ENCODE data around the gene MLH1.
"Not testable (repeated sequence)": the region's sequence is repeated elsewhere in the genome, so short reads cannot be mapped to it uniquely, and the experiment has no call there.

Gene MLH1

DNA sequence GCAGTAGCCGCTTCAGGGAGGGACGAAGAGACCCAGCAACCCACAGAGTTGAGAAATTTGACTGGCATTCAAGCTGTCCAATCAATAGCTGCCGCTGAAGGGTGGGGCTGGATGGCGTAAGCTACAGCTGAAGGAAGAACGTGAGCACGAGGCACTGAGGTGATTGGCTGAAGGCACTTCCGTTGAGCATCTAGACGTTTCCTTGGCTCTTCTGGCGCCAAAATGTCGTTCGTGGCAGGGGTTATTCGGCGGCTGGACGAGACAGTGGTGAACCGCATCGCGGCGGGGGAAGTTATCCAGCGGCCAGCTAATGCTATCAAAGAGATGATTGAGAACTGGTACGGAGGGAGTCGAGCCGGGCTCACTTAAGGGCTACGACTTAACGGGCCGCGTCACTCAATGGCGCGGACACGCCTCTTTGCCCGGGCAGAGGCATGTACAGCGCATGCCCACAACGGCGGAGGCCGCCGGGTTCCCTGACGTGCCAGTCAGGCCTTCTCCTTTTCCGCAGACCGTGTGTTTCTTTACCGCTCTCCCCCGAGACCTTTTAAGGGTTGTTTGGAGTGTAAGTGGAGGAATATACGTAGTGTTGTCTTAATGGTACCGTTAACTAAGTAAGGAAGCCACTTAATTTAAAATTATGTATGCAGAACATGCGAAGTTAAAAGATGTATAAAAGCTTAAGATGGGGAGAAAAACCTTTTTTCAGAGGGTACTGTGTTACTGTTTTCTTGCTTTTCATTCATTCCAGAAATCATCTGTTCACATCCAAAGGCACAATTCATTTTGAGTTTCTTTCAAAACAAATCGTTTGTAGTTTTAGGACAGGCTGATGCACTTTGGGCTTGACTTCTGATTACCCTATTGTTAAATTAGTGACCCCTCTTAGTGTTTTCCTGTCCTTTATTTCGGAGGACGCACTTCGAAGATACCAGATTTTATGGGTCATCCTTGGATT, at the start of gene MLH1:
TSS of gene MLH1 (plus strand) at position 193 of the 958 bp plus-strand sequence. CDS start at position 223, 30 bp downstream.
- H3K4me1 ChIP-seq (ENCODE audit: insufficient read depth, low read length), result peaks cover 37% of the 10 kb centered on the region
- H3K36me3 ChIP-seq (ENCODE audit: insufficient read depth, low read length), result peaks cover 26% of the 10 kb centered on the region
- peak within 1 kb of the TSS; percentile 88 for H3K9ac ChIP-seq (ENCODE audit: low read length)
- no peaks in the 10 kb centered on the region for H3K27me3 ChIP-seq (ENCODE audit: control insufficient read depth in 1 of 2, insufficient read depth in 2 of 2, low read length in 2 of 2)
- H3K27ac ChIP-seq (ENCODE audit: low read depth, low read length), result peak within 1 kb of the TSS; percentile 92
- H3K4me3 ChIP-seq (ENCODE audit: low read depth in 1 of 2, low read length in 2 of 2), result peak within 1 kb of the TSS; percentile 64 to 89
- no peaks in the 10 kb centered on the region for H3K9me3 ChIP-seq (ENCODE audit: low read length)

- H3K27ac ChIP-seq (ENCODE audit: low read depth, low read length), result peak overlapping the region; percentile 73
Observed at GRCh38 chr3:36943601-36944000, 49.7 kb upstream of the MLH1 start.

GRCh38 chr3:36944012-36944640, 49.2 kb upstream of the MLH1 start:
- Histone ChIP-seq H3K9me3 (ENCODE audit: low read length) (no peaks in the 10 kb centered on the region), H3K9ac (ENCODE audit: low read length) (peak overlapping the region; percentile 21), H3K4me3 (ENCODE audit: low read depth in 1 of 2, low read length in 2 of 2) (peak overlapping the region; percentile 88 to 94), H3K27ac (ENCODE audit: low read depth, low read length) (peak overlapping the region; percentile 73), H3K4me1 (ENCODE audit: insufficient read depth, low read length) (peaks cover 5% of the 10 kb centered on the region), H3K27me3 (ENCODE audit: control insufficient read depth in 1 of 2, insufficient read depth in 2 of 2, low read length in 2 of 2) (no peaks in the 10 kb centered on the region), H3K36me3 (ENCODE audit: insufficient read depth, low read length) (no peaks in the 10 kb centered on the region)

More at GRCh38 chr3:36943601-36944000, 49.7 kb upstream of the MLH1 start:
- Histone ChIP-seq H3K9ac (ENCODE audit: low read length) (peak overlapping the region; percentile 21), H3K27me3 (ENCODE audit: control insufficient read depth in 1 of 2, insufficient read depth in 2 of 2, low read length in 2 of 2) (no peaks in the 10 kb centered on the region), H3K9me3 (ENCODE audit: low read length) (no peaks in the 10 kb centered on the region), H3K36me3 (ENCODE audit: insufficient read depth, low read length) (no peaks in the 10 kb centered on the region), H3K4me3 (ENCODE audit: low read depth in 1 of 2, low read length in 2 of 2) (peak overlapping the region; percentile 88 to 94), H3K4me1 (ENCODE audit: insufficient read depth, low read length) (peaks cover 5% of the 10 kb centered on the region)

GRCh38 chr3:36944641-36945270, 48.6 kb upstream of the MLH1 start, which contains the start of gene TRANK1:
Gene TRANK1 (minus strand): TSS chr3:36945054. CDS start chr3:36944809, 245 bp downstream.
- Histone ChIP-seq H3K9me3 (ENCODE audit: low read length) (no peaks in the 10 kb centered on the region), H3K4me3 (ENCODE audit: low read depth in 1 of 2, low read length in 2 of 2) (peak within 1 kb of the TSS; percentile 88 to 94), H3K9ac (ENCODE audit: low read length) (peak within 1 kb of the TSS; percentile 21), H3K27me3 (ENCODE audit: control insufficient read depth in 1 of 2, insufficient read depth in 2 of 2, low read length in 2 of 2) (no peaks in the 10 kb centered on the region), H3K36me3 (ENCODE audit: insufficient read depth, low read length) (no peaks in the 10 kb centered on the region), H3K4me1 (ENCODE audit: insufficient read depth, low read length) (peaks cover 5% of the 10 kb centered on the region), H3K27ac (ENCODE audit: low read depth, low read length) (peak within 1 kb of the TSS; percentile 73)

- Histone ChIP-seq H3K27ac (ENCODE audit: low read depth, low read length) (no peak overlapping the region), H3K4me1 (ENCODE audit: insufficient read depth, low read length) (peaks cover 5% of the 10 kb centered on the region), H3K27me3 (ENCODE audit: control insufficient read depth in 1 of 2, insufficient read depth in 2 of 2, low read length in 2 of 2) (no peaks in the 10 kb centered on the region), H3K4me3 (ENCODE audit: low read depth in 1 of 2, low read length in 2 of 2) (peak overlapping the region; percentile 88 to 94), H3K36me3 (ENCODE audit: insufficient read depth, low read length) (no peaks in the 10 kb centered on the region), H3K9me3 (ENCODE audit: low read length) (no peaks in the 10 kb centered on the region), H3K9ac (ENCODE audit: low read length) (no peak overlapping the region)
Observed at GRCh38 chr3:36945333-36945980, 47.9 kb upstream of the MLH1 start.

DNA sequence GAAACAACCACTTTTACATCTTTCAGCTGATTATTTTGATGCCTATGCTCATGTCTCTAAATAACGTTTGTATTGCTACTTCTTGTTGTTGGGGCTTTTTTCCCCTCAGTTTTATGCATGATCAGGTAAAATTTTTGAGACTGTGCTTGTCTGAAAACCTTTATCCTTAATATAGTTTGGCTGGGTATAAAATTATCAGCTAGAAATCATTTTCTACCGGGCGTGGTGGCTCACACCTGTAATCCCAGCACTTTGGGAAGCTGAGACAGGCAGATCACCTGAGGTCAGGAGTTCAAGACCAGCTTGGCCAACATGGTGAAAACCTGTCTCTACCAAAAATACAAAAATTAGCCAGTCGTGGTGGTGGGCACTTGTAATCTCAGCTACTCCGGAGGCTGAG, 45.5 kb upstream of the MLH1 start:
- H3K27ac ChIP-seq (ENCODE audit: low read depth, low read length); H3K4me3 ChIP-seq (ENCODE audit: low read depth in 1 of 2, low read length in 2 of 2); H3K36me3 ChIP-seq (ENCODE audit: insufficient read depth, low read length); H3K27me3 ChIP-seq (ENCODE audit: control insufficient read depth in 1 of 2, insufficient read depth in 2 of 2, low read length in 2 of 2); H3K9ac ChIP-seq (ENCODE audit: low read length); H3K4me1 ChIP-seq (ENCODE audit: insufficient read depth, low read length); H3K9me3 ChIP-seq (ENCODE audit: low read length): not testable (repeated sequence)

GRCh38 chr3:36954452-36955134, 38.7 kb upstream of the MLH1 start:
- Histone ChIP-seq H3K36me3 (ENCODE audit: insufficient read depth, low read length) (no peaks in the 10 kb centered on the region), H3K27ac (ENCODE audit: low read depth, low read length) (no peak overlapping the region), H3K9ac (ENCODE audit: low read length) (no peak overlapping the region), H3K4me3 (ENCODE audit: low read depth in 1 of 2, low read length in 2 of 2) (no peak overlapping the region), H3K9me3 (ENCODE audit: low read length) (no peaks in the 10 kb centered on the region), H3K27me3 (ENCODE audit: control insufficient read depth in 1 of 2, insufficient read depth in 2 of 2, low read length in 2 of 2) (no peaks in the 10 kb centered on the region), H3K4me1 (ENCODE audit: insufficient read depth, low read length) (no peaks in the 10 kb centered on the region)

DNA sequence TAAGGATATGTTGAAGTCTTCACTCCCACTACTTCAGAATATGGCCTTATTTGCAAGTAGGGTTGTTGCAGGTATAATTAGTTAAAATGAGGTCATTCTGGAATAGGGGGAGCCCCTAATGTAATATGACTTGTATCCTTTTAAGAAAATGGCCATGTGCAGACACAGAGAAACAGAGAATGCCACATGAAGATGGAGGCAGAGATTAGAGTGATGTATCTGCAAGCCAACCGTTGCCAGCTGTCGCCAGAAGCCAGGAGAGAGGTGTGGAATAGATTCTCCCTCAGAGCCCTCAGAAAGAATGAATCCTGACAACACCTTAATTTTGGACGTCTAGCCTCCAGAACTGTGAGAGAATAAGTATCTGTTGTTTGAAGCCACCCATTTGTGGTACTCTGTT, 37.2 kb upstream of the MLH1 start:
- Histone ChIP-seq H3K9ac (ENCODE audit: low read length) (no peak overlapping the region), H3K27ac (ENCODE audit: low read depth, low read length) (no peak overlapping the region), H3K4me3 (ENCODE audit: low read depth in 1 of 2, low read length in 2 of 2) (no peak overlapping the region), H3K27me3 (ENCODE audit: control insufficient read depth in 1 of 2, insufficient read depth in 2 of 2, low read length in 2 of 2) (no peaks in the 10 kb centered on the region), H3K4me1 (ENCODE audit: insufficient read depth, low read length) (no peaks in the 10 kb centered on the region), H3K9me3 (ENCODE audit: low read length) (no peaks in the 10 kb centered on the region), H3K36me3 (ENCODE audit: insufficient read depth, low read length) (no peaks in the 10 kb centered on the region)

DNA sequence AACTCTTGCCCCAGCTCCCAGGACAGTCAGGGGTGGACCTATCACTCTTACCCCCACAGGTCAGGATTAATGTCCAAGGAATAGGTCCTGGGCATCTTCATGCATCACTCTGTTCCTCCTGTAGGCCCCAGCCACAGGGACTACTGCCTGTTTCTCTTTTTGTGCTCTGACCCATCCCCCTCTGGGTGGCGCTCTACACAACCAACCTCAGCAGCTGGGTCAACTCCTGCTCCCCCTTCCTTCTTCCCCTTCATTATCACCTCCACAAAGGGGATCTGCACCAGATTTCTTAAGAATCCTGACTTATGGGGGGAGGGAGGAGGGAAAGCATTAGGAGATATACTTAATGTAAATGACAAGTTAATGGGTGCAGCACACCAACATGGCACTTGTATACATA, 36.3 kb upstream of the MLH1 start:
- H3K4me3 ChIP-seq (ENCODE audit: low read depth in 1 of 2, low read length in 2 of 2), result no peak overlapping the region
- no peaks in the 10 kb centered on the region for H3K9me3 ChIP-seq (ENCODE audit: low read length)
- no peak overlapping the region for H3K27ac ChIP-seq (ENCODE audit: low read depth, low read length)
- no peaks in the 10 kb centered on the region for H3K36me3 ChIP-seq (ENCODE audit: insufficient read depth, low read length)
- H3K9ac ChIP-seq (ENCODE audit: low read length), result no peak overlapping the region
- H3K27me3 ChIP-seq (ENCODE audit: control insufficient read depth in 1 of 2, insufficient read depth in 2 of 2, low read length in 2 of 2), result no peaks in the 10 kb centered on the region
- no peaks in the 10 kb centered on the region for H3K4me1 ChIP-seq (ENCODE audit: insufficient read depth, low read length)

- no peaks in the 10 kb centered on the region for H3K27me3 ChIP-seq (ENCODE audit: control insufficient read depth in 1 of 2, insufficient read depth in 2 of 2, low read length in 2 of 2)
- no peaks in the 10 kb centered on the region for H3K9me3 ChIP-seq (ENCODE audit: low read length)
- no peak overlapping the region for H3K27ac ChIP-seq (ENCODE audit: low read depth, low read length)
- no peaks in the 10 kb centered on the region for H3K4me1 ChIP-seq (ENCODE audit: insufficient read depth, low read length)
- no peak overlapping the region for H3K9ac ChIP-seq (ENCODE audit: low read length)
- no peaks in the 10 kb centered on the region for H3K36me3 ChIP-seq (ENCODE audit: insufficient read depth, low read length)
- H3K4me3 ChIP-seq (ENCODE audit: low read depth in 1 of 2, low read length in 2 of 2), result no peak overlapping the region
Observed at GRCh38 chr3:36957862-36958686, 35.2 kb upstream of the MLH1 start.

Measured in muscle layer of colon (tissue), 2 donors.